Naive B cell (primary cell): ENCODE data around the gene TRHDE. TPM values are rescaled to one million over a fixed set of nuclear protein-coding genes. Genes with fewer than 3 reads are reported as not detected.

Experiments
- ATAC-seq, 2 donors: fragments of 150-1000 bp; cut with Tn5 transposase; 2 replicates each; pipeline ENCODE4 v1.10.0; 2021; ENCODE audit warnings: low read depth in 2 of 2, mild to moderate bottlenecking in 2 of 2, moderate library complexity in 2 of 2
- DNase-seq: peaks from one replicate; pipeline ENCODE4 v3.0.0; 2022
- H3K27ac Mint-ChIP-seq, 6 donors: one replicate each; pipeline ENCODE4 v1.8.0; 2020 to 2022; ENCODE audit warnings: mild to moderate bottlenecking in 6 of 6, mixed read lengths in 6 of 6, moderate library complexity in 5 of 6, inconsistent platforms in 2 of 6
- H3K27me3 Mint-ChIP-seq, 3 donors: one replicate each; pipeline ENCODE4 v1.8.0; 2021 to 2022; ENCODE audit warnings: mixed read lengths in 3 of 3, mild to moderate bottlenecking in 1 of 3
- H3K36me3 Mint-ChIP-seq, 2 donors: one replicate each; pipeline ENCODE4 v1.8.0; 2020 to 2022; ENCODE audit warnings: mixed read lengths in 2 of 2, inconsistent platforms in 1 of 2, mild to moderate bottlenecking in 1 of 2
- H3K4me1 Mint-ChIP-seq, 3 donors: one replicate each; pipeline ENCODE4 v1.8.0; 2020 to 2022; ENCODE audit warnings: mixed read lengths in 3 of 3, inconsistent platforms in 1 of 3, mild to moderate bottlenecking in 1 of 3, moderate library complexity in 1 of 3
- H3K4me3 Mint-ChIP-seq, 8 donors: one replicate each; pipeline ENCODE4 v1.8.0; 2020 to 2022; ENCODE audit warnings: mild to moderate bottlenecking in 8 of 8, mixed read lengths in 8 of 8, moderate library complexity in 8 of 8, inconsistent platforms in 2 of 8
- H3K9me3 Mint-ChIP-seq, 7 donors: one replicate each; pipeline ENCODE4 v1.8.0; 2020 to 2022; ENCODE audit warnings: mixed read lengths in 7 of 7, mild to moderate bottlenecking in 5 of 7, inconsistent platforms in 2 of 7, moderate library complexity in 1 of 7
- polyA plus RNA-seq, 6 donors: library from polyadenylated mRNA; unstranded; fragments of 300-500 nt; fragmentation: Illumina TruSeq; gene quantifications; one replicate each; pipeline ENCODE4 v1.2.3, GENCODE V29; 2021; ENCODE audit warnings: low read depth in 6 of 6

Gene TRHDE
- polyA plus RNA-seq, 6 donors from 2014 or later, result not detected

- Mint-ChIP-seq H3K27ac (peak overlapping the region in 1 of 6 donors; percentile 24), H3K36me3 (peaks cover 0 to 3% of the 10 kb centered on the region in 2 donors), H3K9me3 (peaks cover 0 to 7% (median 2%) of the 10 kb centered on the region in 7 donors), H3K27me3 (no peaks in the 10 kb centered on the region), H3K4me3 (no peak overlapping the region), H3K4me1 (peaks cover 0 to 9% (median 0%) of the 10 kb centered on the region in 3 donors)
- no peak for DNase-seq
- ATAC-seq, result no peak
These were observed 250.2 kb downstream of the TRHDE start for GRCh38 chr12:72522411-72522810.

GRCh38 chr12:72523754-72524153 is 251.6 kb downstream of the TRHDE start:
- H3K36me3 Mint-ChIP-seq, result peaks cover 0 to 3% of the 10 kb centered on the region in 2 donors
- ATAC-seq (peak; percentile 40 to 56), DNase-seq (no peak)
- peak overlapping the region in 2 of 8 donors; percentile 49 to 51 for H3K4me3 Mint-ChIP-seq
- H3K27me3 Mint-ChIP-seq, result no peaks in the 10 kb centered on the region
- H3K9me3 Mint-ChIP-seq, result peaks cover 0 to 7% (median 2%) of the 10 kb centered on the region in 7 donors
- H3K27ac Mint-ChIP-seq, result peak overlapping the region in 2 of 6 donors; percentile 26 to 57
- H3K4me1 Mint-ChIP-seq, result peaks cover 0 to 9% (median 0%) of the 10 kb centered on the region in 3 donors

GRCh38 chr12:72535212-72535990 is 263.2 kb downstream of the TRHDE start:
- DNase-seq, result no peak
- no peak overlapping the region for H3K4me3 Mint-ChIP-seq
- peaks cover 0 to 4% (median 0%) of the 10 kb centered on the region in 7 donors for H3K9me3 Mint-ChIP-seq
- ATAC-seq, result no peak
- H3K4me1 Mint-ChIP-seq, result no peaks in the 10 kb centered on the region
- no peak overlapping the region for H3K27ac Mint-ChIP-seq
- H3K36me3 Mint-ChIP-seq, result no peaks in the 10 kb centered on the region
- peaks cover 0 to 4% (median 0%) of the 10 kb centered on the region in 3 donors for H3K27me3 Mint-ChIP-seq

- Mint-ChIP-seq H3K27me3 (peaks cover 0 to 4% (median 0%) of the 10 kb centered on the region in 3 donors), H3K27ac (no peak overlapping the region), H3K4me1 (no peaks in the 10 kb centered on the region), H3K36me3 (no peaks in the 10 kb centered on the region), H3K4me3 (no peak overlapping the region), H3K9me3 (peaks cover 0 to 4% (median 0%) of the 10 kb centered on the region in 7 donors)
- DNase-seq (no peak), ATAC-seq (no peak)
These were observed 268.6 kb downstream of the TRHDE start for GRCh38 chr12:72540811-72541210.

GRCh38 chr12:72543777-72544467 is 271.8 kb downstream of the TRHDE start:
- no peaks in the 10 kb centered on the region for H3K36me3 Mint-ChIP-seq
- H3K27ac Mint-ChIP-seq, result no peak overlapping the region

GRCh38 chr12:72546106-72546505 is 273.9 kb downstream of the TRHDE start:
- no peak overlapping the region for H3K4me3 Mint-ChIP-seq
- H3K36me3 Mint-ChIP-seq, result no peaks in the 10 kb centered on the region
- no peaks in the 10 kb centered on the region for H3K27me3 Mint-ChIP-seq
- ATAC-seq, result no peak
- H3K4me1 Mint-ChIP-seq, result no peaks in the 10 kb centered on the region
- no peak overlapping the region for H3K27ac Mint-ChIP-seq
- H3K9me3 Mint-ChIP-seq, result no peaks in the 10 kb centered on the region
- DNase-seq, result no peak

More at GRCh38 chr12:72543777-72544467, 271.8 kb downstream of the TRHDE start:
- ATAC-seq (no peak), DNase-seq (no peak)
- H3K27me3 Mint-ChIP-seq, result peaks cover 0 to 2% (median 0%) of the 10 kb centered on the region in 3 donors
- H3K9me3 Mint-ChIP-seq, result peaks cover 0 to 3% (median 0%) of the 10 kb centered on the region in 7 donors
- no peaks in the 10 kb centered on the region for H3K4me1 Mint-ChIP-seq
- H3K4me3 Mint-ChIP-seq, result no peak overlapping the region

GRCh38 chr12:72547573-72547972 is 275.4 kb downstream of the TRHDE start:
- ATAC-seq, result no peak
- H3K9me3 Mint-ChIP-seq, result peaks cover 0 to 10% (median 0%) of the 10 kb centered on the region in 7 donors
- no peaks in the 10 kb centered on the region for H3K36me3 Mint-ChIP-seq
- H3K27ac Mint-ChIP-seq, result no peak overlapping the region
- no peaks in the 10 kb centered on the region for H3K27me3 Mint-ChIP-seq
- no peak overlapping the region for H3K4me3 Mint-ChIP-seq
- DNase-seq, result no peak
- H3K4me1 Mint-ChIP-seq, result no peaks in the 10 kb centered on the region

- H3K27ac Mint-ChIP-seq, result no peak overlapping the region
- H3K36me3 Mint-ChIP-seq, result no peaks in the 10 kb centered on the region
- no peak overlapping the region for H3K4me3 Mint-ChIP-seq
- DNase-seq (no peak), ATAC-seq (no peak)
- H3K4me1 Mint-ChIP-seq, result no peaks in the 10 kb centered on the region
- H3K9me3 Mint-ChIP-seq, result peaks cover 0 to 10% (median 0%) of the 10 kb centered on the region in 7 donors
- H3K27me3 Mint-ChIP-seq, result no peaks in the 10 kb centered on the region
These were observed 277.0 kb downstream of the TRHDE start for GRCh38 chr12:72549184-72549583.

GRCh38 chr12:72560003-72560769 is 288.0 kb downstream of the TRHDE start:
- no peaks in the 10 kb centered on the region for H3K27me3 Mint-ChIP-seq
- ATAC-seq, result no peak
- no peaks in the 10 kb centered on the region for H3K9me3 Mint-ChIP-seq
- DNase-seq, result no peak
- no peaks in the 10 kb centered on the region for H3K4me1 Mint-ChIP-seq
- no peak overlapping the region for H3K4me3 Mint-ChIP-seq
- H3K36me3 Mint-ChIP-seq, result no peaks in the 10 kb centered on the region
- no peak overlapping the region for H3K27ac Mint-ChIP-seq

GRCh38 chr12:72570601-72571000 is 298.4 kb downstream of the TRHDE start:
- DNase-seq, result no peak
- H3K4me1 Mint-ChIP-seq, result no peaks in the 10 kb centered on the region

GRCh38 chr12:72574138-72574537 is 302.0 kb downstream of the TRHDE start:
- DNase-seq, result no peak
- Mint-ChIP-seq H3K9me3 (peaks cover 0 to 2% (median 0%) of the 10 kb centered on the region in 7 donors), H3K4me1 (no peaks in the 10 kb centered on the region)

More at GRCh38 chr12:72570601-72571000, 298.4 kb downstream of the TRHDE start:
- H3K36me3 Mint-ChIP-seq, result no peaks in the 10 kb centered on the region
- H3K27ac Mint-ChIP-seq, result no peak overlapping the region
- ATAC-seq, result no peak
- no peaks in the 10 kb centered on the region for H3K27me3 Mint-ChIP-seq
- H3K4me3 Mint-ChIP-seq, result no peak overlapping the region
- no peaks in the 10 kb centered on the region for H3K9me3 Mint-ChIP-seq

GRCh38 chr12:72578327-72578726 is 306.2 kb downstream of the TRHDE start:
- Mint-ChIP-seq H3K4me1 (no peaks in the 10 kb centered on the region), H3K9me3 (peaks cover 0 to 2% (median 0%) of the 10 kb centered on the region in 7 donors), H3K27ac (no peak overlapping the region), H3K4me3 (no peak overlapping the region), H3K36me3 (no peaks in the 10 kb centered on the region), H3K27me3 (no peaks in the 10 kb centered on the region)
- DNase-seq, result no peak
- no peak for ATAC-seq

More at GRCh38 chr12:72574138-72574537, 302.0 kb downstream of the TRHDE start:
- Mint-ChIP-seq H3K36me3 (no peaks in the 10 kb centered on the region), H3K27ac (no peak overlapping the region), H3K27me3 (no peaks in the 10 kb centered on the region), H3K4me3 (no peak overlapping the region)
- no peak for ATAC-seq

- Mint-ChIP-seq H3K27ac (no peak overlapping the region), H3K27me3 (no peaks in the 10 kb centered on the region), H3K36me3 (no peaks in the 10 kb centered on the region), H3K9me3 (peaks cover 0 to 12% (median 0%) of the 10 kb centered on the region in 7 donors), H3K4me3 (no peak overlapping the region), H3K4me1 (no peaks in the 10 kb centered on the region)
- ATAC-seq (no peak), DNase-seq (no peak)
These were observed 314.3 kb downstream of the TRHDE start for GRCh38 chr12:72586456-72586855.
